Activated CD4-positive, alpha-beta T cell treated with anti-CD3 and anti-CD28 coated beads for 36 hours (primary cell): Measurements from ENCODE around the gene PCSK1. TPM values are rescaled to one million over a fixed set of nuclear protein-coding genes. Genes with fewer than 3 reads are reported as not detected.

ENCODE experiments used
- ATAC-seq: fragments of 200-7000 bp; cut with Tn5 transposase; one replicate; pipeline ENCODE4 v1.10.0; 2021; ENCODE audit warnings: mild to moderate bottlenecking, moderate library complexity
- CTCF ChIA-PET: fragments of 350-600 bp; sonication (Branson Sonifier 250); formaldehyde crosslinking; loops from one replicate; lab custom pipeline; 2021; ENCODE audit warnings: antibody characterized with exemption; lab: Charles Lee
- POLR2A ChIA-PET: fragments of 350-600 bp; sonication (Branson Sonifier 250); formaldehyde crosslinking; loops from one replicate; lab custom pipeline; 2021; ENCODE audit warnings: antibody characterized with exemption, inconsistent platforms; lab: Charles Lee
- DNase-seq: peaks from one replicate; pipeline ENCODE4 v3.0.0-alpha.2; 2020
- H3K27ac Mint-ChIP-seq: one replicate; pipeline ENCODE4 v1.8.0; 2021; ENCODE audit warnings: mixed read lengths
- H3K27me3 Mint-ChIP-seq: one replicate; pipeline ENCODE4 v1.8.0; 2021; ENCODE audit warnings: mixed read lengths
- H3K36me3 Mint-ChIP-seq: one replicate; pipeline ENCODE4 v1.8.0; 2021; ENCODE audit warnings: low read depth, mixed read lengths
- H3K4me1 Mint-ChIP-seq: one replicate; pipeline ENCODE4 v1.8.0; 2021; ENCODE audit warnings: mixed read lengths
- H3K4me3 Mint-ChIP-seq: one replicate; pipeline ENCODE4 v1.8.0; 2021; ENCODE audit warnings: mild to moderate bottlenecking, moderate library complexity, mixed read lengths
- H3K9me3 Mint-ChIP-seq: one replicate; pipeline ENCODE4 v1.8.0; 2021; ENCODE audit warnings: low read depth, mixed read lengths
- intact Hi-C, 2 experiments: fragments of 100-400 bp; cut with DNase I in 1 of 2; cut with micrococcal nuclease in 1 of 2; formaldehyde crosslinking; loops; one replicate each; pipeline versions ENCODE4 v1.14.2 to v1.15.1; 2022 to 2024; cut with DNase I, micrococcal nuclease
- total RNA-seq, 2 experiments: library from RNA; stranded (reverse); gene quantifications; one replicate each; pipeline ENCODE4 v1.2.3, GENCODE V29; 2021

Gene PCSK1
- total RNA-seq, 2 experiments from 2014 or later = not detected

- no peak for ATAC-seq
- intact Hi-C loops = loop anchor here in 1 of 2 experiments (10.0 kb wide), 2 partner anchors 362 to 412 kb away; no protein-coding TSS in a partner anchor
- CTCF ChIA-PET = interaction anchor here (0.6 to 1.3 kb wide), 5 partner anchors 122 to 471 kb away, joined by 3 to 4 read pairs (median 3); no protein-coding TSS in a partner anchor
These were observed 90.5 kb downstream of the PCSK1 start for GRCh38 chr5:96342581-96342980.

More at GRCh38 chr5:96342581-96342980, 90.5 kb downstream of the PCSK1 start:
- POLR2A ChIA-PET = no interaction called here
- DNase-seq = no peak
- Mint-ChIP-seq H3K4me3 (no peak overlapping the region), H3K4me1 (peaks cover 32% of the 10 kb centered on the region), H3K27ac (no peak overlapping the region), H3K36me3 (no peaks in the 10 kb centered on the region), H3K27me3 (peaks cover 17% of the 10 kb centered on the region), H3K9me3 (no peaks in the 10 kb centered on the region)

Other genes with a start within 250 kb of the PCSK1 start
- 100 to 1,000 TPM; 136 to 211 TPM for gene CAST, start 229.1 kb upstream of the PCSK1 start, total RNA-seq